Left ventricle myocardium superior (tissue), 1 donor: ENCODE measurements around the gene PGM1. TPM values are rescaled to one million over a fixed set of nuclear protein-coding genes. Genes with fewer than 3 reads are reported as not detected.
A peak's percentile ranks its signal among the peaks of the same experiment; 100 is the strongest.

Experiments
- ATAC-seq: fragments of 200-7000 bp; cut with Tn5 transposase; one replicate; pipeline ENCODE4 v1.9.1; 2020; ENCODE audit warnings: mild to moderate bottlenecking, moderate library complexity
- DNase-seq: peaks from one replicate; pipeline ENCODE4 v3.0.0-alpha.2; 2020
- intact Hi-C: fragments of 100-400 bp; cut with micrococcal nuclease; formaldehyde crosslinking; loops from one replicate; pipeline ENCODE4 v1.11.0; 2022
- total RNA-seq: library from RNA; stranded (reverse); fragmentation: NEBNext Ultra II Directional; extraction: Animal tissue kit (Norgen Biotek cat#: 25700); gene quantifications from one replicate; pipeline ENCODE4 v1.2.1, GENCODE V29; 2021
- donor health status: DM: no; HTN: yes; CAD: no; lungs with severe emphysema.

PGM1 gene
- total RNA-seq, 1 donor from 2014 or later = 329 TPM

GRCh38 chr1:63595435-63595834 lies 2.2 kb downstream of the PGM1 start:
- ATAC-seq = no peak
- DNase-seq = no peak
- intact Hi-C loops = no loop called here

- intact Hi-C loops = no loop called here
These were observed 6.6 kb downstream of the PGM1 start for GRCh38 chr1:63599799-63600198.

GRCh38 chr1:63600248-63600647 lies 7.0 kb downstream of the PGM1 start:
- intact Hi-C loops = no loop called here
- ATAC-seq (no peak), DNase-seq (no peak)

More at GRCh38 chr1:63599799-63600198, 6.6 kb downstream of the PGM1 start:
- ATAC-seq (no peak), DNase-seq (no peak)

GRCh38 chr1:63601061-63601460 lies 7.8 kb downstream of the PGM1 start:
- intact Hi-C loops = no loop called here
- ATAC-seq (no peak), DNase-seq (no peak)

- ATAC-seq (no peak), DNase-seq (no peak)
- intact Hi-C loops = no loop called here
These were observed 8.3 kb downstream of the PGM1 start for GRCh38 chr1:63601463-63601862.

- DNase-seq = no peak
- intact Hi-C loops = no loop called here
- ATAC-seq = no peak
These were observed 8.7 kb downstream of the PGM1 start for GRCh38 chr1:63601912-63602311.

GRCh38 chr1:63602629-63603028 lies 9.4 kb downstream of the PGM1 start:
- DNase-seq = no peak
- no peak for ATAC-seq
- intact Hi-C loops = no loop called here

- intact Hi-C loops = no loop called here
- ATAC-seq (no peak), DNase-seq (no peak)
These were observed 10.6 kb downstream of the PGM1 start for GRCh38 chr1:63603810-63604209.

- DNase-seq (no peak), ATAC-seq (peak; percentile 60)
- intact Hi-C loops = no loop called here
These were observed 14.1 kb downstream of the PGM1 start for GRCh38 chr1:63607322-63607721.

GRCh38 chr1:63611231-63611630 lies 18.0 kb downstream of the PGM1 start:
- intact Hi-C loops = no loop called here
- ATAC-seq (no peak), DNase-seq (no peak)

- intact Hi-C loops = no loop called here
- peak; percentile 17 for ATAC-seq
- DNase-seq = no peak
These were observed 19.4 kb downstream of the PGM1 start for GRCh38 chr1:63612564-63612963.

- intact Hi-C loops = no loop called here
- peak; percentile 38 for ATAC-seq
- DNase-seq = no peak
These were observed 19.8 kb downstream of the PGM1 start for GRCh38 chr1:63612971-63613370.

- ATAC-seq (peak; percentile 57), DNase-seq (no peak)
- intact Hi-C loops = loop anchor here (5.0 kb wide), 1 partner anchor 626 kb away; no protein-coding TSS in a partner anchor
These were observed 22.7 kb downstream of the PGM1 start for GRCh38 chr1:63615768-63616420.

GRCh38 chr1:63617450-63617849 lies 24.2 kb downstream of the PGM1 start:
- intact Hi-C loops = loop anchor here (5.0 kb wide), 1 partner anchor 625 kb away; no protein-coding TSS in a partner anchor
- ATAC-seq (no peak), DNase-seq (no peak)

- ATAC-seq (no peak), DNase-seq (no peak)
- intact Hi-C loops = loop anchor here (5.0 kb wide), 1 partner anchor 624 kb away; no protein-coding TSS in a partner anchor
These were observed 24.8 kb downstream of the PGM1 start for GRCh38 chr1:63618011-63618410.

- ATAC-seq (no peak), DNase-seq (no peak)
- intact Hi-C loops = loop anchor here (5.0 kb wide), 1 partner anchor 623 kb away; no protein-coding TSS in a partner anchor
These were observed 26.3 kb downstream of the PGM1 start for GRCh38 chr1:63619558-63619957.

- ATAC-seq (no peak), DNase-seq (no peak)
- intact Hi-C loops = no loop called here
These were observed 27.5 kb downstream of the PGM1 start for GRCh38 chr1:63620671-63621070.

GRCh38 chr1:63621075-63621474 lies 27.9 kb downstream of the PGM1 start:
- intact Hi-C loops = no loop called here
- peak; percentile 58 for ATAC-seq
- peak; percentile 41 for DNase-seq

- intact Hi-C loops = no loop called here
- peak; percentile 76 for ATAC-seq
- peak; percentile 54 for DNase-seq
These were observed 28.5 kb downstream of the PGM1 start for GRCh38 chr1:63621698-63622097.

GRCh38 chr1:63622849-63623566 lies 29.8 kb downstream of the PGM1 start:
- no peak for DNase-seq
- intact Hi-C loops = no loop called here
- peak; percentile 81 for ATAC-seq

GRCh38 chr1:63623952-63624351 lies 30.7 kb downstream of the PGM1 start:
- no peak for ATAC-seq
- intact Hi-C loops = no loop called here
- no peak for DNase-seq
